Mucosa of descending colon (tissue), 3 donors: Measurements from ENCODE around the gene REG3A. TPM values are rescaled to one million over a fixed set of nuclear protein-coding genes. Genes with fewer than 3 reads are reported as not detected.

Source experiments
- ATAC-seq: fragments of 200-7000 bp; cut with Tn5 transposase; one replicate; pipeline ENCODE4 v1.9.1; 2020; ENCODE audit warnings: mild to moderate bottlenecking, moderate library complexity
- DNase-seq, 3 donors: peaks; one replicate each; pipeline ENCODE4 v3.0.0-alpha.2; 2020
- H3K36me3 ChIP-seq: fragments of 200-600 bp; one replicate; pipeline ENCODE4 v1.8.0; 2021; ENCODE audit warnings: low read depth, mild to moderate bottlenecking
- H3K4me1 ChIP-seq: fragments of 200-600 bp; one replicate; pipeline ENCODE4 v1.8.0; 2021; ENCODE audit warnings: low read depth, mild to moderate bottlenecking
- H3K4me3 ChIP-seq: fragments of 200-600 bp; one replicate; pipeline ENCODE4 v1.8.0; 2021; ENCODE audit warnings: mild to moderate bottlenecking
- H3K9me3 ChIP-seq: fragments of 200-600 bp; one replicate; pipeline ENCODE4 v1.8.0; 2021; ENCODE audit warnings: mild to moderate bottlenecking
- CTCF ChIP-seq: fragments of 200-600 bp; IDR thresholded peaks from one replicate; pipeline ENCODE4 v1.8.0; 2022; ENCODE audit warnings: antibody characterized with exemption, mild to moderate bottlenecking
- intact Hi-C, 2 donors: fragments of 100-400 bp; cut with DNase I in 1 of 2; cut with micrococcal nuclease in 1 of 2; formaldehyde crosslinking; loops; one replicate each; pipeline versions ENCODE4 v1.11.0 to v1.11.1; 2022; cut with DNase I, micrococcal nuclease
- total RNA-seq, 3 donors: library from RNA; stranded (reverse); fragmentation: NEBNext Ultra II Directional in 2 of 3; extraction: Animal tissue kit (Norgen Biotek cat#: 25700) in 2 of 3; gene quantifications; one replicate each; pipeline versions ENCODE4 v1.2.1 to v1.2.4, GENCODE V29; 2021 to 2023
- donor health status: DM: no; HTN: no; CAD: no; lungs with moderate emphysema.
- donor health status: DM: no; HTN: no; CAD: no.
- donor health status: DM: no; HTN: yes; CAD: no.

The REG3A gene
- total RNA-seq, 3 donors from 2014 or later = not detected

- intact Hi-C loops = no loop called here
- Histone ChIP-seq H3K4me3 (no peak overlapping the region), H3K9me3 (no peaks in the 10 kb centered on the region), H3K36me3 (no peaks in the 10 kb centered on the region), H3K4me1 (no peaks in the 10 kb centered on the region)
- TF ChIP-seq CTCF = no peak
- DNase-seq (no peak), ATAC-seq (no peak)
These were observed 29.7 kb downstream of the REG3A start for GRCh38 chr2:79129804-79130203.

GRCh38 chr2:79129260-79129659 is 30.3 kb downstream of the REG3A start:
- intact Hi-C loops = no loop called here
- H3K9me3 ChIP-seq = no peaks in the 10 kb centered on the region

GRCh38 chr2:79128406-79128805 is 31.1 kb downstream of the REG3A start:
- H3K9me3 ChIP-seq = no peaks in the 10 kb centered on the region
- ATAC-seq (no peak), DNase-seq (no peak)
- intact Hi-C loops = no loop called here
- TF ChIP-seq CTCF = no peak
- no peaks in the 10 kb centered on the region for H3K36me3 ChIP-seq
- H3K4me3 ChIP-seq = no peak overlapping the region
- H3K4me1 ChIP-seq = no peaks in the 10 kb centered on the region

More at GRCh38 chr2:79129260-79129659, 30.3 kb downstream of the REG3A start:
- DNase-seq = no peak
- H3K4me3 ChIP-seq = no peak overlapping the region
- no peaks in the 10 kb centered on the region for H3K36me3 ChIP-seq
- H3K4me1 ChIP-seq = no peaks in the 10 kb centered on the region
- no peak for ATAC-seq
- TF ChIP-seq CTCF = no peak

GRCh38 chr2:79125721-79125985 is 33.9 kb downstream of the REG3A start:
- no peak for TF ChIP-seq CTCF
- Histone ChIP-seq H3K4me1 (no peaks in the 10 kb centered on the region), H3K9me3 (no peaks in the 10 kb centered on the region), H3K4me3 (no peak overlapping the region), H3K36me3 (no peaks in the 10 kb centered on the region)
- ATAC-seq (no peak), DNase-seq (no peak)
- intact Hi-C loops = no loop called here

GRCh38 chr2:79124907-79125720 is 34.4 kb downstream of the REG3A start:
- intact Hi-C loops = no loop called here
- Histone ChIP-seq H3K4me1 (no peaks in the 10 kb centered on the region), H3K9me3 (no peaks in the 10 kb centered on the region), H3K36me3 (no peaks in the 10 kb centered on the region), H3K4me3 (no peak overlapping the region)
- ATAC-seq (no peak), DNase-seq (no peak)
- TF ChIP-seq CTCF = no peak

- no peak for TF ChIP-seq CTCF
- intact Hi-C loops = no loop called here
- no peaks in the 10 kb centered on the region for H3K36me3 ChIP-seq
- H3K9me3 ChIP-seq = no peaks in the 10 kb centered on the region
- no peak for ATAC-seq
- H3K4me1 ChIP-seq = no peaks in the 10 kb centered on the region
- H3K4me3 ChIP-seq = no peak overlapping the region
- DNase-seq = no peak
These were observed 36.9 kb downstream of the REG3A start for GRCh38 chr2:79122676-79123075.
